OCI-LY7 (cell line): ENCODE data around the gene PWWP2A.

Source experiments
- CTCF ChIP-seq: fragments of 200-600 bp; sonication (generic); conservative IDR thresholded peaks from 2 replicates; pipeline ENCODE4 v1.5.1; 2014; ENCODE audit warnings: mild to moderate bottlenecking, antibody characterized with exemption, low read length, moderate library complexity, mixed read lengths
- EZH2phosphoT487 ChIP-seq: fragments of 200-600 bp; sonication (generic); IDR thresholded peaks from 2 replicates; pipeline ENCODE4 v1.6.1; 2018; ENCODE audit warnings: low read depth, borderline replicate concordance, mild to moderate bottlenecking, mixed run types, antibody characterized with exemption, low read length, moderate library complexity, mixed read lengths

- TF ChIP-seq CTCF (no peak), EZH2phosphoT487 (no peak)
Observed at GRCh38 chr5:160108124-160108523, 11.1 kb downstream of the PWWP2A start.
